SK-N-MC (cell line): ENCODE measurements around the gene STH.

Experiments
- EZH2 ChIP-seq: fragments of 200-600 bp; sonication (generic); IDR thresholded peaks from one replicate; pipeline ENCODE4 v1.6.1; 2017; ENCODE audit warnings: antibody characterized with exemption
- FOXP2 ChIP-seq: optimal IDR thresholded peaks from 2 replicates; pipeline ENCODE3; 2011; ENCODE audit warnings: mild to moderate bottlenecking, moderate library complexity; ENCODE audit not compliant: insufficient read depth; ENCODE audit errors: extremely low read length, control extremely low read depth
- POLR2AphosphoS5 ChIP-seq: IDR thresholded peaks from 2 replicates; pipeline ENCODE4 v1.6.1; 2012; ENCODE audit warnings: mild to moderate bottlenecking, low read depth, low read length, borderline replicate concordance

- TF ChIP-seq POLR2AphosphoS5, result no peak
- TF ChIP-seq EZH2, result no peak
- TF ChIP-seq FOXP2, result no peak
Observed at GRCh38 chr17:45977976-45978626, 20.9 kb upstream of the STH start.
